ENCODE data around the gene SPOCK3. TPM values are rescaled to one million over a fixed set of nuclear protein-coding genes. Genes with fewer than 3 reads are reported as not detected.

Gene SPOCK3
- polyA plus RNA-seq, 2 of the 4 experiments (the other 2 are of a cell fraction), result 0.15 to 0.61 TPM

- DNase-seq (ENCODE audit: low read depth in 1 of 2, low spot score in 1 of 2), result no peak
- H3K4me3 ChIP-seq, result no peak overlapping the region
- no peak overlapping the region for H3K4me2 ChIP-seq
- H3K27ac ChIP-seq, result no peak overlapping the region
- ChIA-PET POLR2A (no interaction called here), CTCF (no interaction called here)
- TF ChIP-seq HOXB13 (CRISPR knock-in tag; IDR thresholded peaks at IDR 0.05; ENCODE audit: low read depth) (no peak), TP53 (CRISPR knock-in tag; IDR thresholded peaks at IDR 0.05) (no peak), EP300 (IDR thresholded peaks at IDR 0.05) (no peak), SREBF2 (IDR thresholded peaks at IDR 0.05) (no peak), ZNF302 (CRISPR knock-in tag; IDR thresholded peaks at IDR 0.05) (no peak), BHLHE40 (IDR thresholded peaks at IDR 0.05; ENCODE audit: low read depth, low read length) (no peak)
- no peak for FAIRE-seq
- no peaks in the 10 kb centered on the region for H3K4me1 ChIP-seq
- WGBS (ENCODE audit: missing lambda C conversion rate), result 25% methylated on average over 2 of the region's 2 CpGs
- no peak for ATAC-seq
- H3K9me3 ChIP-seq, result no peaks in the 10 kb centered on the region
Measured at GRCh38 chr4:167143018-167143417, 91.3 kb downstream of the SPOCK3 start.

GRCh38 chr4:167136270-167136669 lies 98.0 kb downstream of the SPOCK3 start:
- no peak overlapping the region for H3K4me2 ChIP-seq
- no peaks in the 10 kb centered on the region for H3K4me1 ChIP-seq
- CTCF ChIA-PET, result no interaction called here
- DNase-seq (ENCODE audit: low read depth in 1 of 2, low spot score in 1 of 2), result no peak
- no peak for ATAC-seq
- no peak overlapping the region for H3K4me3 ChIP-seq
- WGBS (ENCODE audit: missing lambda C conversion rate), result 48% methylated on average over 2 of the region's 2 CpGs
- no peak for FAIRE-seq
- no peaks in the 10 kb centered on the region for H3K9me3 ChIP-seq
- H3K27ac ChIP-seq, result no peak overlapping the region
- POLR2A ChIA-PET, result no interaction called here
- no peak for TF ChIP-seq JUNB (IDR thresholded peaks at IDR 0.05)
- TF ChIP-seq FOSB (CRISPR knock-in tag; IDR thresholded peaks at IDR 0.05), result no peak
- TF ChIP-seq RARB (CRISPR knock-in tag; IDR thresholded peaks at IDR 0.05), result no peak
- no peak for TF ChIP-seq ESRRA (IDR thresholded peaks at IDR 0.05; ENCODE audit: borderline replicate concordance, low read length)
- no peak for TF ChIP-seq HOXA7 (CRISPR knock-in tag; IDR thresholded peaks at IDR 0.05)
- TF ChIP-seq CHD4 (IDR thresholded peaks at IDR 0.05; ENCODE audit: borderline replicate concordance), result no peak
- no peak for TF ChIP-seq JUN (IDR thresholded peaks at IDR 0.05)
- TF ChIP-seq POLR2A (IDR thresholded peaks at IDR 0.05; ENCODE audit: low read length), result no peak
- no peak for TF ChIP-seq KDM1A (IDR thresholded peaks at IDR 0.05; ENCODE audit: low read depth)
- no peak for TF ChIP-seq ZNF302 (CRISPR knock-in tag; IDR thresholded peaks at IDR 0.05)
- TF ChIP-seq RAD21 (conservative IDR thresholded peaks at IDR 0.05 in 1 of 2, IDR thresholded peaks at IDR 0.05 in 1 of 2), result no peak
- TF ChIP-seq SREBF2 (IDR thresholded peaks at IDR 0.05), result no peak
- TF ChIP-seq RFX5 (IDR thresholded peaks at IDR 0.05), result no peak
- TF ChIP-seq RNF2 (IDR thresholded peaks at IDR 0.05; ENCODE audit: borderline replicate concordance, low read depth), result no peak
- no peak for TF ChIP-seq EP300 (IDR thresholded peaks at IDR 0.05)
- TF ChIP-seq CEBPB (IDR thresholded peaks at IDR 0.05), result no peak
- TF ChIP-seq POLR2AphosphoS2 (conservative IDR thresholded peaks at IDR 0.05; ENCODE audit: low read length), result no peak
- TF ChIP-seq NFE2L2 (conservative IDR thresholded peaks at IDR 0.05; ENCODE audit: low read length), result no peak

- ChIA-PET POLR2A (no interaction called here), CTCF (no interaction called here)
- no peak for TF ChIP-seq RARB (CRISPR knock-in tag; IDR thresholded peaks at IDR 0.05)
- no peak for TF ChIP-seq CBX8 (IDR thresholded peaks at IDR 0.05)
- TF ChIP-seq BCL3 (IDR thresholded peaks at IDR 0.05), result no peak
- no peak overlapping the region for H3K4me2 ChIP-seq
- no peak for DNase-seq (ENCODE audit: low read depth in 1 of 2, low spot score in 1 of 2)
- no peaks in the 10 kb centered on the region for H3K4me1 ChIP-seq
- H3K4me3 ChIP-seq, result no peak overlapping the region
- no peaks in the 10 kb centered on the region for H3K9me3 ChIP-seq
- 36% methylated on average over 1 of the region's 1 CpG for WGBS (ENCODE audit: missing lambda C conversion rate)
- ATAC-seq, result no peak
- no peak overlapping the region for H3K27ac ChIP-seq
- FAIRE-seq, result no peak
Measured at GRCh38 chr4:167129146-167129545, 105.1 kb downstream of the SPOCK3 start.

- CTCF ChIA-PET, result no interaction called here
- TF ChIP-seq RCOR1 (IDR thresholded peaks at IDR 0.05; ENCODE audit: low read depth, low read length) (no peak), ZFP36 (IDR thresholded peaks at IDR 0.05; ENCODE audit: borderline replicate concordance, partially characterized antibody) (no peak), PHF8 (IDR thresholded peaks at IDR 0.05; ENCODE audit: borderline replicate concordance, low read depth) (no peak)
Measured at GRCh38 chr4:167119392-167119791, 114.9 kb downstream of the SPOCK3 start.

More at GRCh38 chr4:167119392-167119791, 114.9 kb downstream of the SPOCK3 start:
- POLR2A ChIA-PET, result no interaction called here
- 31% methylated on average over 2 of the region's 2 CpGs for WGBS (ENCODE audit: missing lambda C conversion rate)
- no peak for DNase-seq (ENCODE audit: low read depth in 1 of 2, low spot score in 1 of 2)
- Histone ChIP-seq H3K9me3 (no peaks in the 10 kb centered on the region), H3K4me2 (no peak overlapping the region), H3K4me1 (no peaks in the 10 kb centered on the region), H3K4me3 (no peak overlapping the region), H3K27ac (no peak overlapping the region)
- FAIRE-seq, result no peak
- no peak for ATAC-seq
